Spinal cord (tissue), 10 donors: ENCODE measurements around the gene OR5D18. TPM values are rescaled to one million over a fixed set of nuclear protein-coding genes. Genes with fewer than 3 reads are reported as not detected.

Experiments used
- DNase-seq, 6 donors: peaks; one replicate each; pipeline versions ENCODE4 v3.0.0 to v3.0.0-alpha.2; 2013 to 2015; ENCODE audit warnings: low spot score in 6 of 6, low read depth in 4 of 6
- H3K27ac ChIP-seq: one replicate; pipeline ENCODE4 v1.5.1; 2013; ENCODE audit warnings: low read depth, low read length, control low read depth
- H3K27me3 ChIP-seq: one replicate; pipeline ENCODE4 v1.6.1; 2013; ENCODE audit warnings: low read length; ENCODE audit not compliant: control insufficient read depth, insufficient read depth
- H3K36me3 ChIP-seq: one replicate; pipeline ENCODE4 v1.6.1; 2013; ENCODE audit warnings: low read length; ENCODE audit not compliant: control insufficient read depth, insufficient read depth
- H3K4me1 ChIP-seq: one replicate; pipeline ENCODE4 v1.6.1; 2013; ENCODE audit warnings: low read length; ENCODE audit not compliant: control insufficient read depth, insufficient read depth
- H3K4me3 ChIP-seq: one replicate; pipeline ENCODE4 v1.5.1; 2013; ENCODE audit warnings: low read depth, low read length, control low read depth
- H3K9me3 ChIP-seq: one replicate; pipeline ENCODE4 v1.6.1; 2013; ENCODE audit warnings: low read length; ENCODE audit not compliant: control insufficient read depth, insufficient read depth
- WGBS: methylation state at CpG from one replicate; pipeline ENCODE4 v1.1.5; 2013; ENCODE audit warnings: missing lambda C conversion rate; ENCODE audit not compliant: insufficient coverage; 5-methylcytosine and 5-hydroxymethylcytosine counted together
- long read RNA-seq, 4 donors: transcript quantifications; one replicate each; lab custom pipeline, GENCODE V29; 2026
- polyA plus RNA-seq, 2 donors: library from polyadenylated mRNA; unstranded; fragments of 120-200 nt; gene quantifications; one replicate each; pipeline ENCODE4 v1.2.1, GENCODE V29; 2013; ENCODE audit not compliant: insufficient read length in 2 of 2
- total RNA-seq, 2 donors: library from RNA; depleted of rRNA in 1 of 2; stranded (reverse); fragments of 120-200 nt in 1 of 2; fragments of >200 nt in 1 of 2; gene quantifications; one replicate each; pipeline versions ENCODE4 v1.2.3 to v1.2.4, GENCODE V29; 2013 to 2014
- donor health status: healthy.

The OR5D18 gene
- total RNA-seq (not detected), polyA plus RNA-seq (not detected)
- long read RNA-seq, donor 1: 0 reads
- long read RNA-seq, donor 2: 0 reads
- long read RNA-seq, donor 3: 0 reads
- long read RNA-seq, donor 4: 0 reads

DNA sequence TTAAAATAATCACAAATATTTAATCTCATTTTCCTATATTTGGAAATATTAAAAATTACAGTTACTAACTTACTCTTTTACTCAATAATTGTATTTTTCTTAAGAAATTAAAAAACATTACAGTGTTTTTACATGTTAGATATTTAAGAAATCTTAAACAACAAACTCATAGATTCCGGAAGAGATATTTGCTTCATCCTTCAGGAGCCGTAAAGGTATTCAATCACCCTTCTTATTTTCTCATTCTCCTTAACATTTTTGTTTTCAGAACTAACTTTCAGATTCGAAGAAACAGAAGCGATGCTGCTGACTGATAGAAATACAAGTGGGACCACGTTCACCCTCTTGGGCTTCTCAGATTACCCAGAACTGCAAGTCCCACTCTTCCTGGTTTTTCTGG is at the start of gene OR5D18:
OR5D18 (plus strand) TSS at position 301 of the 400 bp plus-strand sequence; CDS start at position 301, 0 bp downstream.
- Histone ChIP-seq H3K27ac (no peak within 1 kb of the TSS), H3K36me3 (no peaks in the 10 kb centered on the region), H3K4me3 (no peak within 1 kb of the TSS), H3K27me3 (no peaks in the 10 kb centered on the region), H3K4me1 (no peaks in the 10 kb centered on the region), H3K9me3 (no peaks in the 10 kb centered on the region)
- WGBS: 71% methylated on average over 2 of the region's 5 CpGs
- no peak for DNase-seq

DNA sequence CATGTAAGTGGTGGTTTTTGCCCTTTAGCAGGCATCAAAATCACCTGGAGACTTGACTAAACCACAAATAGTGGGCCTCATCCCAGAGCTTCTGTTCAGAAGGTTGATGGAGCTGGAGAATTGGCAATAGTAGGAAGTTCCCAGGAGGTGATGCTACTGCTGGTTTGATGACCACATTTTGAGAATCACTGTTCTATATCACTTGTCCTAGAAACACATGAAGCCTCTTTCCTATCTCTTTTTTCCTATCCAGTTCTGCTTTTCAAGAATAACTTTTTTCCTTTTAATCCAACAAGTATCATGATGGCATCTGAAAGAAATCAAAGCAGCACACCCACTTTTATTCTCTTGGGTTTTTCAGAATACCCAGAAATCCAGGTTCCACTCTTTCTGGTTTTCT is 46.3 kb upstream of the OR5D18 start, which contains the start of gene OR5D13:
OR5D13 (plus strand) TSS at position 301 of the 400 bp plus-strand sequence; CDS start at position 301, 0 bp downstream.
- Histone ChIP-seq H3K36me3 (no peaks in the 10 kb centered on the region), H3K27me3 (no peaks in the 10 kb centered on the region), H3K27ac (no peak within 1 kb of the TSS), H3K9me3 (peaks cover 5% of the 10 kb centered on the region), H3K4me3 (no peak within 1 kb of the TSS), H3K4me1 (no peaks in the 10 kb centered on the region)
- no peak for DNase-seq

DNA sequence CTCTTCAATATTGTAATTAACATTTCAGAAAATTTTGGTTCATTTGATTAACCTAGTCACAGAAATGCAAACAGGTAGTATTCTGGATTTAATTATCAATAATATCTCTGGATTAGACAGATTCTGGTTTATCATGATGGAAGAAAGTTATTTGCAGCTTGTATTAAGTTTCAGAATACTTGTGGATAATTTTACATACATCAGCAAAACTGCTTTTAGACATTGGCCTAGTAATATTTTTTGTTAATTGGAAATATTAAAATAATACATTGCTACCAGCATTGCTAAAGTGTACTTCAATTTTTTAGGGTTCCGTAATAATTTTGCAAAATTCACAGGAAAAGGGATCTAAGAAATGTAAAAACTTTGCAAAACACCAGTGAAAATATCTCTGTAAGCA is 27.8 kb upstream of the OR5D18 start:
- DNase-seq: no peak
- no CpG with 5 or more reads among the region's 1 CpG for WGBS
- Histone ChIP-seq H3K36me3 (no peaks in the 10 kb centered on the region), H3K4me1 (no peaks in the 10 kb centered on the region), H3K27ac (no peak overlapping the region), H3K4me3 (no peak overlapping the region), H3K9me3 (no peaks in the 10 kb centered on the region), H3K27me3 (no peaks in the 10 kb centered on the region)

DNA sequence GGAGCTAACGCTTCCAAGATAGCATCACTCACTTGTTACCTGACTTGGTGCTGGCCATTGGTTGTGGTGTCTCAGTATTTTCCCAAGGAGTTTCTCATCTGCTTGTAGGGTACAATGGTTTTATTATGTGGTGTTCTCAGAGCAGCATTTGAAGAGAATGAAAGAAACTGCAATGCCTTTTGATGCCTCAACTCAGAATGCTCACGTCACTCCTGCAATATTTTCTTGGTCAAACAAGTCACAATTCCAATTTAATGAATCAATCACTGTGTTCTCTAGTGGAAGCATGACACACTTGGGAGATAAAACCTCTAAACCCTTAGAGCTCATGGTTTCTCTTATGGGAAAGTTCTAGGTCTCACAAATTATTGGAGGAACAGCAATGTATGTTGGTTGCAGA is 26.1 kb upstream of the OR5D18 start:
- Histone ChIP-seq H3K4me3 (no peak overlapping the region), H3K4me1 (no peaks in the 10 kb centered on the region), H3K36me3 (no peaks in the 10 kb centered on the region), H3K27me3 (no peaks in the 10 kb centered on the region), H3K9me3 (no peaks in the 10 kb centered on the region), H3K27ac (no peak overlapping the region)
- DNase-seq: no peak
- 83% methylated on average over 1 of the region's 2 CpGs for WGBS

DNA sequence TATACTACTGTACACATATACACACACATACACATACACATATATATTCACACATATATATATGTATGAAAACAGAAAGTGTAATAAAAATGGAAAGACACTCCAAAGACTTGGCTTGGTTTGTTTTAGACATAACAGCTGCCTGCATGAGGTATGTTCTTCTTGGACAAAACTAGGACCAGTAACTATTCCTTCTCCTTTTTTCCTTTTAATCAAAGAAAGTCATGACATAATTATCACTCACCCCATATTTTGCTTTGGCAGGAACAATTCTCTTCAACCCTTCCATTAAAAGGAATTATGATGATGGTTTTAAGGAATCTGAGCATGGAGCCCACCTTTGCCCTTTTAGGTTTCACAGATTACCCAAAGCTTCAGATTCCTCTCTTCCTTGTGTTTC is 24.2 kb upstream of the OR5D18 start, which contains the start of gene OR5D14:
OR5D14 (plus strand) TSS at position 301 of the 400 bp plus-strand sequence; CDS start at position 301, 0 bp downstream.
- peaks cover 4% of the 10 kb centered on the region for H3K9me3 ChIP-seq
- H3K4me1 ChIP-seq: no peaks in the 10 kb centered on the region
- no peak within 1 kb of the TSS for H3K4me3 ChIP-seq
- H3K27me3 ChIP-seq: no peaks in the 10 kb centered on the region
- no peak within 1 kb of the TSS for H3K27ac ChIP-seq
- DNase-seq: no peak
- H3K36me3 ChIP-seq: no peaks in the 10 kb centered on the region

DNA sequence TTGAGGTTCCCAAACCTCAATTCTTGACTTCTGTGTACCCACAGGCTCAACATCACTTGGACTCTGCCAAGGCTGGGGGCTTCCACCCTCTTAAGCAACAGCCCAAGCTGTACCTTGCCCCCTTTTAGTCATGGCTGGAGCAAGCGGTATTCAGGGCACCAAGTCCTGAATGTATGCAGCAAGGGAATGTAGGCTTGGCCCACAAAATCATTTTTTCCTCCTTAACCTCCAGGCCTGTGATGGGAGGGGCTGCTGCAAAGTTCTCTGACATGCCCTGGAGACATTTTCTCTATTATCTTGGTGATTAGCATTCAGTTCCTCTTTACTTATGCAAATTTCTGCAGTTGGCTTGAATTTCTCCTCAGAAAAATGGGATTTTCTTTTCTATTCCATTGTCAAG is 13.2 kb upstream of the OR5D18 start:
- H3K9me3 ChIP-seq: peaks cover 6% of the 10 kb centered on the region
- WGBS: no CpG with 5 or more reads among the region's 1 CpG

DNA sequence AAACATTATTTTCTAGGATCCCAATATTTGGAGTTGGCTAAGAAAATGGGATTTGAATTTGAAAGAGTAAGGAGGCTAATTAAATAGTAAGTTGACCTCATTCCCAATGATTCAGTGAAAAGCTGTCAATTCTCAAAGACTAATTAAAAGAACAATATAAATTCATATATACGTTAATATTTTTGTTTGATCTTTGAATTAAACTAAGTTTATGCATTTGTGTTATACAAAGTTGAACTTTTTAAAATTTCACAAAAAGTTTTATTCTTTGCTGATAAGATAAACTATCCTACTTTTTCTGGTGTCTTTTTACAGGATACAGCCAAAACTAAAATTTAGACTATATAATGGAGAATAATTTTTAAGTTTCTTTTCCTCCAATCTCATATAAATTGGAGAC is 8.4 kb upstream of the OR5D18 start, which contains the start of gene OR5L1:
OR5L1 (plus strand) TSS at position 301 of the 400 bp plus-strand sequence. CDS start 100 bp downstream, outside the sequence.
- H3K4me1 ChIP-seq: no peaks in the 10 kb centered on the region
- H3K36me3 ChIP-seq: no peaks in the 10 kb centered on the region
- no peaks in the 10 kb centered on the region for H3K27me3 ChIP-seq
- WGBS: no CpG with 5 or more reads among the region's 1 CpG
- no peak within 1 kb of the TSS for H3K27ac ChIP-seq
- no peak for DNase-seq
- H3K4me3 ChIP-seq: no peak within 1 kb of the TSS
- peaks cover 1% of the 10 kb centered on the region for H3K9me3 ChIP-seq

More for the DNA sequence above, 13.2 kb upstream of the OR5D18 start:
- no peaks in the 10 kb centered on the region for H3K4me1 ChIP-seq
- no peaks in the 10 kb centered on the region for H3K27me3 ChIP-seq
- no peaks in the 10 kb centered on the region for H3K36me3 ChIP-seq
- no peak for DNase-seq
- H3K27ac ChIP-seq: no peak overlapping the region
- no peak overlapping the region for H3K4me3 ChIP-seq

DNA sequence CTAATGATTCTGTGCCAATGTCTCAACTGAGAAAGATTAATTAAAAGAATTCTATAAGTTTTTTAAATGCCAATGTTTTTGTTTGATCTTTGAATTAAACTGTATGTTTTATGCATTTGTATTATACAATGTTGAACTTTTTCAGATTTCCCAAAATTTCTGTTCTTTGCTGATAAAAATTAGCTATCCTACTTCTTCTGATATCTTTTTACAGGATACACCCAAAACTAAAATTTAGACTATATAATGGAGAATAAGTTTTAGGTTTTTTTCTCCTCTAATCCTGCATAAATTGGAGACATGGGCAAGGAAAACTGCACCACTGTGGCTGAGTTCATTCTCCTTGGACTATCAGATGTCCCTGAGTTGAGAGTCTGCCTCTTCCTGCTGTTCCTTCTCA is 7.5 kb downstream of the OR5D18 start, which contains the start of gene OR5L2:
OR5L2 (plus strand) TSS at position 301 of the 400 bp plus-strand sequence; CDS start at position 301, 0 bp downstream.
- DNase-seq: no peak
- Histone ChIP-seq H3K27ac (no peak within 1 kb of the TSS), H3K36me3 (no peaks in the 10 kb centered on the region), H3K9me3 (peaks cover 3% of the 10 kb centered on the region), H3K4me1 (no peaks in the 10 kb centered on the region), H3K27me3 (no peaks in the 10 kb centered on the region), H3K4me3 (no peak within 1 kb of the TSS)

DNA sequence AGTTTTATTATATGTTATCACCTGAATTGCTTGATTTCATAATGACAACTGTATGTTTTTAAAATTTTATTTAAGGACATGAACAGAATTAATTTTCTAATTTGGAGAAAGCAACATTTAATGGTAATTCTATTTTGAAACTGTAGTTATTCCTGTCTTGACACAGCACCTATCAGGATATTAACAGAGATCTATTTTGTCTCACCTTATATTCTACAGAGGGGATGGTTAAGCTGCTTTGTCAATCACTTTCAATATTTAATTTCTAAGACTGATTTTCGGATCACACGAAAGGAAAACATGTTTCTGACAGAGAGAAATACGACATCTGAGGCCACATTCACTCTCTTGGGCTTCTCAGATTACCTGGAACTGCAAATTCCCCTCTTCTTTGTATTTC is 19.0 kb downstream of the OR5D18 start, which contains the start of gene OR5D16:
OR5D16 (plus strand) TSS at position 301 of the 400 bp plus-strand sequence; CDS start at position 301, 0 bp downstream.
- H3K36me3 ChIP-seq: no peaks in the 10 kb centered on the region
- H3K9me3 ChIP-seq: no peaks in the 10 kb centered on the region
- no peaks in the 10 kb centered on the region for H3K27me3 ChIP-seq
- no peaks in the 10 kb centered on the region for H3K4me1 ChIP-seq
- no peak within 1 kb of the TSS for H3K27ac ChIP-seq
- no CpG with 5 or more reads among the region's 3 CpGs for WGBS
- no peak for DNase-seq
- no peak within 1 kb of the TSS for H3K4me3 ChIP-seq

DNA sequence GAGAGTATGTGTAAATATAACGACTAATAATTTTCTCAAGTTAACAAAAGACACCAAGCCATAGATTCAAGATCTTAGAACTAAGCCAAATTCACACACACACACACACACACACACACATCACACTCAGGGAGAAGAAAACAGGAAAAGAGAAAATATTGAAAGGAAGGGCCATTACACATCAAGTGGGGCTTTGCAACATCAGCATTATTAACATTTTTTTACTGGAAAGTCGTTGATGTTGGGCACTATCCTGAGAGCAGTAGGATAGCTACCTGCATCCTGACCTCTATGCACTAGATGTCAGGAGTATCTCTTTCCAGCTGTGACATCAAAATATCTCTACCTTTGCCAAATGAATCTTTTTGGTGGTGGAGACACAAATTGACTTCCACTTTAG is 28.0 kb downstream of the OR5D18 start:
- peaks cover 7% of the 10 kb centered on the region for H3K9me3 ChIP-seq
- no peaks in the 10 kb centered on the region for H3K27me3 ChIP-seq
- no peaks in the 10 kb centered on the region for H3K4me1 ChIP-seq
- no peak for DNase-seq
- no CpG with 5 or more reads among the region's 2 CpGs for WGBS
- no peak overlapping the region for H3K4me3 ChIP-seq
- no peaks in the 10 kb centered on the region for H3K36me3 ChIP-seq
- H3K27ac ChIP-seq: no peak overlapping the region
